SIG-M5 treated with dmso at 0.1 percent for 504 hours (cell line): ENCODE measurements around the gene DENND1B.
"Not testable (repeated sequence)": the region's sequence is repeated elsewhere in the genome, so short reads cannot be mapped to it uniquely, and the experiment has no call there.

Experiments used
- DNase-seq: peaks from one replicate; lab custom pipeline; 2025; ENCODE audit not compliant: unreplicated experiment; lab: John Stamatoyannopoulos, UW

The DENND1B gene

DNA sequence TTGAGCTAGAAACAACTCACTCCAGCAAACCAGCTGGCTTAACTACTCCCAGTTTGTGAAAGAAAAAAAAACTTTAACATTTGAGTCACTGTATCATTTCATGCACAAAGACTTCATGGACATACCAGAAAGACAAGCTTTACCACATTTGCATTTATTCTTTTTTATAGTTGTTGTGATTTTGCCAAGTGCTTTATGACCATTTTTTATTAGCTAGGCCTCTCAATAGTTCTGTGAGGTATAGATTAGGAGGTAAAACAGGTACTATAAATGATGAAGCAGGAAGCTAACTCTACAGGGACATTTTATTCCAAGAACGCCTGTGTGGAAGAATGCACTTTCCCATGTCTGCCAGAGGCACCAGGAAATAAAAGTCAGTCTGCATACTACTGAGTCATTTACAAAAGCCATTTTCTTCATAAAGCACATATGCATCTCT is 8.2 kb upstream of the DENND1B start:
- peak; percentile 30 for DNase-seq

DNA sequence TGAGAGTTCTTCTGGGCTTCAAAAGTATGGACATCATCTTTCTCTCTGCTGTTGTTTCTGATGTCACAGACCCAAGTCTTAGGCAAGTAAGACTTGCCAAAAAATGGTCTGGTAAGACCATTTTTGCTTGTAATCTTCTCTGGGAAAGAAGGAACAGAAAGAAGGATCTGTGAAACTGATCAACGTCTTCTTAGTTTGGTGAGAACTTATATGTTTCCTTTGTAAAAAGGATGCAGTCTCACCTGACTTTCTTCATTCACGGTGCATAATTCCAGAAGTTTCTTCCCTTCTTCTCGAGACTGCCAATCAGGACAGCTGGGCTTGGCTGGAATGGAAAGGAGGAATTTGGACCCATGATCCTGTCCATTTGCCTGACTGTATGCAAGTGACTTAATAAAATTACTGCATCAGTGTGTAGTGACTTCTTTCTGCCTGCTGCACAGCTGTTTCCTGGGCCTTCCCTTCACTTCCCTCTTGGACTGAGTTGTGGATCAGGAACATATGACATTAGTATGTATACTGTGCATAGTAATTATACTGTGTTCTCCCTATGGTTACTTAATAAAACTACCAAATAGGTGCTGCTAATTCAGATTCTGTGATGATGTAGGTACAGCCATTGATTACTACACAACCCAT is 7.6 kb upstream of the DENND1B start:
- DNase-seq = no peak

DNA sequence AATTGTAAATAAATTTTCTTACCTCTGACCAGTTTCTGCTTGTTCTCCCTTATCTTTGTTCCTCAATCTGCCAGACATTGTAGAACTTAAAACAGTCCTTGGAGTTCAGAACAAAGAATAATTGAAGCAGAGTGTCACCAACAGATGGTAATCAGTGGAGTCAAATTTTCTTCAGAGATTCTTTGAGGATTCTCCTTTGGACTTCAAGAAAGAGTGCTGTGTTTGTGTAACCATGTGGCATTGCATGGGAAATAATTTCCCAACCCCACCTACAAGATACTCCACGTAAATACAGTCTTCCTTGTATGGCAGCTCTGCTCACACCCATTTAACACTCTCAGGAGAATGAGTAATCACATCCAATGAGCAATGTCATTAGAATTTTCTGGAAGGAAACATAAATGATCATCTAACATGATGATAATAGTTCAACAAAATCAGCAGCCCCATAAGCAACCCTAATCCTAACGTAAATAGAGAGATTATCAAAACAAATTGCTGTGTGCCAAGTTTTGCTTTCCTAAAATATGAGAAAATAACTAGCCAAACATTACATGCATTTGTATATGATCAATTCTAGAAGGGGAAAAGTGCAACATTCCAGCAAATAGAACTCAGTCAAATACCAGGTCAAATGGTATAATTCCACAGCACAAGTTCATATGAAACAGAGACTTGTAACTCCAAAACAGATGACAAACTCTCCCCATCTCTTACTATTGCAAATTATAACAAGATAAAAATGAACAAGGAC is 6.9 kb upstream of the DENND1B start:
- DNase-seq = no peak

GRCh38 chr1:197779921-197780320 is 4.6 kb upstream of the DENND1B start:
- no peak for DNase-seq

DNA sequence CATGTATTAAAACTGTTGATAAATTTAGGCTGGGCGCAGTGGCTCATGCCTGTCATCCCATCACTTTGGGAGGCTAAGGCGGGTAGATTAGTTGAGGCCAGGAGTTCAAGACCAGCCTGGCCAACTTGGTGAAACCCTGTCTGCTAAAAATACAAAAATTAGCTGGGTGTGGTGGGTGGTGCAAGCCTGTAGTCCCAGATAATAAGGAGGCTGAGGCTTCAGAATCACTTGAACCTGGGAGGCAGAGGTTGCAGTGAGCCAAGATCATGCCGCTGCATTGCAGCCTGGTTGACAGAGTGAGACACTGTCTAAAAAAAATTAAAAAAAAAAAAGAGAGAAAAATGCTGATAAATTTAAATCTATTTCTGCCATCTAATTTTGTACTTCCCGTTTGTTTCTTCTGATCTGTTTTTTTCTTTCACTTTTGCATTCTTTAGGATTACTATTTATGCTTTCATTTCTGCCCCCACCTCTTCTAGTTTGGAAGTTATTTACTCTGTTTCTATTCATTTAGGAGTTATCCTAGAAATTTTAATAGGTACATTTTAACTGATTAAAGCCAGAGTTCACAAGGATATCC is 3.2 kb upstream of the DENND1B start:
- DNase-seq = peak; percentile 41

DNA sequence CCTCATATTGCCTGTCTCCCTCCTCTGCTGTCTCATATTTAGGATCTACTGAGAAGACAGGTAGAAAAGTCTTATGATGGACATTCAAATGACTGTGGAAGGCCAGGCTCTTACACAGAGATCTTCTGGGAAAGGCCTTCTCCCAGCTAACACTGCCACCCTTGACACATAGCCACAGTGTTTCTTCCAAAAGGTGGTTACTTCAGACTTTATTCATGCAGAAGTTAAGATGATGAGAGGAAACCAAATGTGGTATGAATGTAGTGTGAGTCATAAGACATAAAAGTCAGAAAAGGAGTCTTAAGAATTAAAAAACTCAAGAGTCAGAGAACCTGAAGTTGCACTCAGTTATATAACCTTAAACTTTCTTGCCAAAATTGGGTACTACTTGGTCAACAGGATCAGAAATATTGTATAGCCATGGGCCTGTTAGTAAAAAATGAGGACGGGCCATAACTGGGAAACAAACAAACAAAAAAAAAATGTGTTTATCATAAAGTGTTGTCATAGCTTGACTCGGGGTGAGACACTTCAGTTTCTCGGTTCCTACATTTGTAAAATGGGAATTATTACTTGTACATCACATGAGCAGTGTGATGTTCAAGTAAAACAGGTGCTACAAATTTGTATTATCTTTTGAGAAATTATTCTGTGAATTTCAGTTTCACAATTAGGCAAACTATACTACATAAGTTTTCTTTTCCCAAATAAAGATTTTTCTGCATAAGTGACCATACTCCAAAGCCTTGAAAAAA is 1.2 kb upstream of the DENND1B start:
- DNase-seq = peak; percentile 77

DNA sequence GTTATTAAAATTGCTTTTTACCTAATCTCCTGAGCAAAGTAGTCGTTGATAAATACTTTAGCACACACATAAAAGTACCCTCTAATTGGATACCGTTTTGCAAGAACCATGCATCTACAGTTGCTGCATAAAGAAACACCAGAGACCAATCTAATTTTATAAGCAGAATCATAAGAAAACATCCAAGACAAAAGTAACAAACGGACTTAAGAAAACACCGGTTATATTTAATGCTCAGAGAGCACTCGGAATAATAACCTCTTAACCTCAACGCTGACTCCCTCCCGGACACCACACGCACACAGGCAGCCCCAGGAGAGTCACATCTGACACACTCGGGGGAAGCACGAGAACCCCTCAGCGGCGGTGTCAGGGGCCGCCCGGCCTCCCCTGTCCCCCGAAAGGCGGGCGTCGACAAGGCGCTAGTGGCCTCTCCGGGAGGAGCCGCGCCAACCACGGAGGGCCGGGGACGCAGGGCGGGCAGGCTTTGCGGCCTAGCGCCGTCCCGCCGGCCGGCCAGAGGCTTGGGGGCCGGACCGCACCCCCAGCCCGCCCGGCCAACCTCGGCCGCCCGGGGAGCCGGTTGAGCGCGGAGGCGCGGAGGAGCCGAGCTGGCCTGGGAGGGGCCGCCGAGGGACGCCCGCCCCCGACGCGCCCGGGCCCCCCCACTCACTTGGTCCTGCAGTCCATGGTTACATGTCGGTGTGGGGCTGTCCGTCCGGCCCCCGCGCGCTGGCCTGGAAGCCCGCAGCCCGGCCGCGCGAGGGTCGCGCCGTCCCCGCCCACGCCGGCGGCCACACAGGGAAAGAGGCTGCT is 606 bp downstream of the DENND1B start:
- DNase-seq = peak; percentile 63

GRCh38 chr1:197773856-197774255 is 1.4 kb downstream of the DENND1B start:
- DNase-seq = peak; percentile 47

DNA sequence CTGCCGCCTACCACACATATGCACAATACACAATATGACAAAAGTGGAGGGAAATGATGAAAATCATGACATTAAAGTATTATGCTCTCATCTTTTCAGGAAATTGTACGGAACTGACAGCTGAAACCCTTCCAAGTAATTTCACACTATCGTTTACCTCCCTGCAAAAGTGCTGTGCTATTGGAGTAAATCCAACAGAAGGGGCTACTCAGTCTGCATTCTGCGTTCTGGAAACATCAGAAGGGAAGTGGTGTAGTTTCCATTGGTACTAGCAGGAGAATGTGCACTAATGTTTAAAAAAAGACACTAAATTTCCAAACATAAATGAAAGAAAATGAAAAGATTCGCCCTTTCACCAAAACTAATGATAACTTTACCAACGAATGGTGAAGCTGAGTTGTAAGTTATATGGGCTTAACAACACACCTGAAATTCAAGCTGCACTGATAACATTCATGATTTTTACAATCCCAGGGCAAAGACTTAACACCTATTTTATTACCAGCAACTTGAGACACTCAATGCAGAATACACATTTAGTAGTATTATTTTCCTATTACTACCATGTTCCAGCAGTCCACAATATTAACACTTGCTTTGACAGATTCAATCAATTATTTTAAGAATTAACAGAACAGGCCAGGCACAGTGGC is 3.2 kb downstream of the DENND1B start:
- DNase-seq = no peak

DNA sequence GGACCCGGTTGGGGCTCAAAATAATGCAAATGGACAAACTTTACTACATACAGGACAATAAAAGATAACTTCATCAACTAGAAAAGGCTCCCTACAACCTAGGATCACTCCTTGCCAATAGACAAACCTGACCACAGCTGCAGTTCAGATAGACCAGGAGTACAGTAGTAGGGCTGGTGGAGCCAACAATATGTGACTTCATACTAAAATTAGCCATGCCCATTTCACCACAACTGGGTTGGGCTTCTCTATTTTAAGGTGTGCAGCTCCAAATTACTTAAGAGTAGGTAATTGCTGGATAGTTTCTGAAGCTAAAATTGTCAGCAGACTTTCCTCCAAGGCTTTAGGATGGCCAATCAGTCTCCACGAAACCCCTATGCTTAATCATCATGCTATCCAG is 3.9 kb downstream of the DENND1B start:
- DNase-seq = peak; percentile 52

DNA sequence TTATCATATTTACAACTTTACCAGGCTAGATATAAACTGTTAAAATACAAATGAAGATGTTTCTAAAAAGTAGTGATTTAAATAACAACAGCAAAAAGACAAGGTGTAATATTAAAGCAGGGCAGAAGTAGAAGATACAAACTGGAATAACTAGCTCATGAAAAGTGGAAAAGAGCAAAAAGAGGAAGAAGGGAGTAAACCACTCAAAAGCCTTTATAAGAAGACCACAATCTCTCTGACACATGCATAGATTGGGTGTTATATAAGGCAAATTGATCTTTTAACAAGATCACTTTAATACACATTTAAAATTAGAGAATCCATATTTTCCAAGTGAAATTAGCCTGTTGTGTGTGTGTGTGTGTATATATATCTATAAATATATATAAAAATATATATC is 5.0 kb downstream of the DENND1B start:
- DNase-seq = peak; percentile 82

DNA sequence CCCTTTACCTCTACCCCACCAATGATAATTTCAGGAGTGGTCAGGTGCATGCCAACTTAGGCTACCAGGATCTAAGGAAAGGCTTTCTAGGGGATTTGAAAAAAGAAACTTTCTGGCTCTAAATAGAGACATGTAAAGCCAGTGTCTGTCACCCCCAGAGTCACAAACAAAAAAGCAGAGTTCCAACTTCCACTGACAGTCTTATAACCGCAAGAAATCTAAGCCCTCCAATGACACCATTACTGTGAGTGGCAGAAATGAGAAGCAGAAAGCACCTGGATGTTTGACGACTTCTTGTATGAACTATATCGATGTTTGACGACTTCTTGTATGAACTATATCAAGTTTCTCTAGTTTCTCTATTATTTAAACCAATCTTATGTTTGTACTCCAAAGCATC is 6.0 kb downstream of the DENND1B start:
- DNase-seq = no peak

- DNase-seq = no peak
These were observed 7.1 kb downstream of the DENND1B start for GRCh38 chr1:197768014-197768805.

GRCh38 chr1:197763769-197764168 is 11.5 kb downstream of the DENND1B start:
- no peak for DNase-seq

DNA sequence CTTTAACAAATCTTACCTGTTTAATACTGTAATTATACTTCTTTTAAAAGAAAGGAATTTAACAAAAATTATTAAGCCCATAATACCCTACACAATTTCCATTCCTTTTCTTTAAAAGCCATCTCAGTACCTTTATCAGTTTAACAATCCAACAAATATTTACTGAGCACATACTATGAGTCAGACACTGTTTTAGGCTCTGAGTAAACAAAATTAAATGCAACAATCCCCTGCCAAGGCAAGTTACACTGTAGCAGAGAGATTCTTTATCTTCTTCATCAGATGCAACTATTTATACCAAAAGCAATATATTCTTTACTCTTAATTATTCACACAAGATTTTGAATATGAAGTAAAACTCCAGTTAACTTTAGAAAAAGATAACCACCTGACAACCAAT is 12.0 kb downstream of the DENND1B start:
- no peak for DNase-seq

DNA sequence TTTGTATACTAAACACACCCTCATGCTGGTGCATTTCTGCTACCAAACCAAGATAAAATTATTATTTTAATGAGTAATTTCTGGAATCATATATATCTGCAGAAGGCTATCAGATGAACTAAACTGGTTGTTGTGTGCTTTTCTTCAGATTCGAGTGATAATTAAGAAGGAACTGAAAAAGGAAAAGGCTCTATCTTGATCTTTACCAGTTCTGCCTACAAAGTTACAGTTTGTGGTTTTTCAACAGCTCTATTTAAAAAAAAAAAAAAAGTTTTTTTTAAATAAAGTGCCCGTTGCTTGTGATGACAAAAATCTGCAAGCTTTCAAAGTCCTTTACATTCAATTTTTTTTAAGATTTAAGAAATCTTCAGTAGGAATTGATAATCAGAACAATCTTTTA is 13.6 kb downstream of the DENND1B start:
- DNase-seq = peak; percentile 83

GRCh38 chr1:197755553-197755952 is 19.7 kb downstream of the DENND1B start:
- not testable (repeated sequence) for DNase-seq

- DNase-seq = not testable (repeated sequence)
These were observed 22.6 kb downstream of the DENND1B start for GRCh38 chr1:197752652-197753164.

GRCh38 chr1:197750366-197750765 is 24.9 kb downstream of the DENND1B start:
- no peak for DNase-seq
